ENCODE measurements around the gene IL17A.

- TF ChIP-seq CTCF (IDR thresholded peaks at IDR 0.05) (no peak), POLR2A (IDR thresholded peaks at IDR 0.05) (no peak)
Measured at GRCh38 chr6:52210227-52210626, 24.1 kb downstream of the IL17A start.

Measured in thyroid gland (tissue), 4 donors.